ENCODE results near the gene MIGA2. TPM values are rescaled to one million over a fixed set of nuclear protein-coding genes. Genes with fewer than 3 reads are reported as not detected.
A peak's percentile ranks its signal among the peaks of the same experiment; 100 is the strongest.

MIGA2 gene
- total and polyA plus RNA-seq, 11 donors = 27.7 to 61.3 (median 31.6) TPM

DNA sequence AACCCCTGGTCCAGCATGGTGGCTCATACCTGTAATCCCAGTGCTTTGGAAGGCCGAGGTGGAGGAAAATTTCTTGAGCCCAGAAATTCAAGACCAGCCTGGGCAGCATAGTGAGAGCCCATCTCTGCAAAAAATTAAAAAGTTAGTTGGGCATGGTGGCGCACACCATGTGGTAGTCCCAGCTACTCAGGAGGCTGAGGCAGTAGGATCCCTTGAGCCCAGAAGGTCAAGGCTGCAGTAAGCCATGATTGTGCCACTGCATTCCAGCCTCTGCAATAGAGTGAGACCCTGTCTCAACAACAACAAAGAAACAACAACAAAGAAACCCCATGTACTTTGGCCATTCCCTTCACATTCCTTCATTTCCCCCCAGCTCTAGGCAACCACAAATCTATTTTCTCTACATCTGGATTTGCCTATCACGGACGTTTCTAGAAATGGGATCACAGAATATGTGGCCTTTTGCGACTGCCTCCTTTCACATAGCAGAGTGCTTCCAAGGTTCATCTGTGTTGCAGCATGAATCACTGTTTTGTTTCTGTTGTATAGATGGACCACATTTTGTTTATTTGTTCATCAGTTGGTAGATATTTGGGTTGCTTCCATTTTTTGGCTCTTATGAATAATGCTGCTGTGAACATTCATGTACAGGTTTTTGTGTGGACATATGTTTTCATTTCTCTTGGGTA is 17.9 kb downstream of the MIGA2 start:
- no peak for DNase-seq
- Histone ChIP-seq H3K27me3 (no peaks in the 10 kb centered on the region), H3K36me3 (peaks cover 0 to 97% (median 78%) of the 10 kb centered on the region in 9 donors), H3K9me3 (no peaks in the 10 kb centered on the region), H3K4me3 (no peak overlapping the region), H3K27ac (no peak overlapping the region), H3K4me1 (peaks cover 0 to 6% (median 0%) of the 10 kb centered on the region in 12 donors)
- ATAC-seq = no peak
- TF ChIP-seq, protein P1, sequence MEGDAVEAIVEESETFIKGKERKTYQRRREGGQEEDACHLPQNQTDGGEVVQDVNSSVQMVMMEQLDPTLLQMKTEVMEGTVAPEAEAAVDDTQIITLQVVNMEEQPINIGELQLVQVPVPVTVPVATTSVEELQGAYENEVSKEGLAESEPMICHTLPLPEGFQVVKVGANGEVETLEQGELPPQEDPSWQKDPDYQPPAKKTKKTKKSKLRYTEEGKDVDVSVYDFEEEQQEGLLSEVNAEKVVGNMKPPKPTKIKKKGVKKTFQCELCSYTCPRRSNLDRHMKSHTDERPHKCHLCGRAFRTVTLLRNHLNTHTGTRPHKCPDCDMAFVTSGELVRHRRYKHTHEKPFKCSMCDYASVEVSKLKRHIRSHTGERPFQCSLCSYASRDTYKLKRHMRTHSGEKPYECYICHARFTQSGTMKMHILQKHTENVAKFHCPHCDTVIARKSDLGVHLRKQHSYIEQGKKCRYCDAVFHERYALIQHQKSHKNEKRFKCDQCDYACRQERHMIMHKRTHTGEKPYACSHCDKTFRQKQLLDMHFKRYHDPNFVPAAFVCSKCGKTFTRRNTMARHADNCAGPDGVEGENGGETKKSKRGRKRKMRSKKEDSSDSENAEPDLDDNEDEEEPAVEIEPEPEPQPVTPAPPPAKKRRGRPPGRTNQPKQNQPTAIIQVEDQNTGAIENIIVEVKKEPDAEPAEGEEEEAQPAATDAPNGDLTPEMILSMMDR (IDR thresholded peaks at IDR 0.05) = no peak
- no peak for TF ChIP-seq POLR2A (IDR thresholded peaks at IDR 0.05)
- intact Hi-C loops (cut with DNase I) = no loop called here
- 82 to 91% (median 87%) methylated on average over 5 of the region's 5 CpGs for WGBS, 4 donors

- DNase-seq (no peak), ATAC-seq (no peak)
- 82 to 90% (median 87%) methylated on average over 20 to 21 of the region's 21 CpGs for WGBS, 4 donors
- H3K4me1 ChIP-seq = no peaks in the 10 kb centered on the region
- H3K4me3 ChIP-seq = no peak overlapping the region
- no peaks in the 10 kb centered on the region for H3K9me3 ChIP-seq
- H3K27ac ChIP-seq = no peak overlapping the region
- no peaks in the 10 kb centered on the region for H3K27me3 ChIP-seq
- TF ChIP-seq, protein P1 (IDR thresholded peaks at IDR 0.05) = no peak
- TF ChIP-seq POLR2A (IDR thresholded peaks at IDR 0.05) = no peak
- intact Hi-C loops (cut with DNase I) = no loop called here
- peaks cover 0 to 98% (median 92%) of the 10 kb centered on the region in 9 donors for H3K36me3 ChIP-seq
Measured at GRCh38 chr9:129058965-129059795, 22.8 kb downstream of the MIGA2 start.

DNA sequence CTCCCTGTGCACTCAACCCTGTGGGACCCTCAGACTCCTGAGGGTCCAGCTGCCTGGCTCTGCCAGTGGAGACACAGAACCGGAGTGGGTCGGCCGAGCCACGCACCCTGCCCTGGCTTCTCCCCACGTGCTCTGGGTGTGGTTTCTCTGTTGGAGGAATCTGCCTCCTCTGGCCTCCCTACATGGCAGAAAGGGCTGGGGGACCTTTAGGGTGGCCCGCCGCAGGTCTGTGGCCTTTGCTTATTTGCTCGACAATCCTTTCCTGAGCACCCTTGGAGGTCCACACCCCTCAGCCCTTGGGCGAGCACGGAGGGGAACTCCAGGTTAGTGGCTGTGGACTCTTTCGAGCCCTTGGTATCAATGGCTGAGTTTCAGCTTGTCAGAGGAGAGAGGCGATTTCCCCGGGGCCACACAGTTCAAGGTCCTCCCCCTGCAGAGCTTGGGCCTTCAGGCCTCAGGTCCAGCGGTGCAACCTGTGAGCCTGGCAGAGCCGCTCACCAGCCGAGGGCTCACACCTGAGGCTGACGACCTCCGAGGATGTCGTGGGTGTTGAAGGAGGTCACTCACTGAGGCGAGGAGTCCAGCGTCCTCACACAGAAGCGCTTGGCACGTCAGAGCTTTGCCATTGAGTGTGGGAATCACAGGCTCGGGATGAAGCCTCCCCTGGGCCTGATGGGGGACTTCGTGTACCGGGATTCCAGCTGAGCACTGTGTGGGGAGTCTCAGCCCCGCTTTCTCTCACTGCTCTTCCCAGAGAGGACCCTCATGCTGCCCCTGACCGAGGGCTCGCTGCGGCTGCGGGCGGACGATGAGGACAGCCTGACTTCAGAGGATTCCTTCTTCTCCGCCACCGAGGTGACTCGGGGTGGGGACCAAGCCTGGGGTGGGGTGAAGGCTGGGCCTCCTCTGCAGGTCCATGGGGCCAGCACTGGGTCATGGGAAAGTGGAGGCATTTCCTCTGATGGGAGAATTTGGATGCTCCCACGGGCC is 23.7 kb downstream of the MIGA2 start:
- Histone ChIP-seq H3K27me3 (no peaks in the 10 kb centered on the region), H3K4me1 (no peaks in the 10 kb centered on the region), H3K4me3 (no peak overlapping the region), H3K9me3 (no peaks in the 10 kb centered on the region), H3K27ac (no peak overlapping the region), H3K36me3 (peaks cover 0 to 96% (median 90%) of the 10 kb centered on the region in 9 donors)
- TF ChIP-seq POLR2A (IDR thresholded peaks at IDR 0.05) = no peak
- TF ChIP-seq, protein P1 (IDR thresholded peaks at IDR 0.05) = no peak
- DNase-seq = peak in 1 of 5 donors; percentile 11
- peak in 1 of 4 donors; percentile 9 for ATAC-seq
- WGBS, 4 donors = 91 to 95% (median 94%) methylated on average over 13 to 37 of the region's 37 CpGs
- intact Hi-C loops (cut with DNase I) = loop anchor here in 1 of 10 donors (10.0 kb wide), 1 partner anchor 1095 kb away; no protein-coding TSS in a partner anchor
